GM23338 (cell line): ENCODE measurements around the gene RELN.

Source experiments
- CREB1 ChIP-seq: fragments of 250-450 bp; sonication (Bioruptor Pico); IDR thresholded peaks from 2 replicates; pipeline ENCODE4 v1.5.0; 2020; ENCODE audit warnings: low read depth, mild to moderate bottlenecking, moderate library complexity
- CTCF ChIP-seq, 2 experiments: fragments of 200-600 bp in 1 of 2; sonication (generic) in 1 of 2; conservative IDR thresholded peaks; 2 replicates each; pipeline versions ENCODE4 v1.5.1 to v1.6.1; 2016 to 2017; ENCODE audit warnings: antibody characterized with exemption in 2 of 2, low read depth in 2 of 2, mild to moderate bottlenecking in 2 of 2, moderate library complexity in 1 of 2
- EZH2 ChIP-seq: fragments of 200-600 bp; sonication (generic); IDR thresholded peaks from one replicate; pipeline ENCODE4 v1.8.0; 2017; ENCODE audit warnings: antibody characterized with exemption, mild to moderate bottlenecking, low read depth; ENCODE audit not compliant: unreplicated experiment
- POLR2AphosphoS5 ChIP-seq: IDR thresholded peaks from 2 replicates; pipeline ENCODE4 v1.6.1; 2016; ENCODE audit warnings: antibody characterized with exemption, low read depth
- REST ChIP-seq: IDR thresholded peaks from one replicate; pipeline ENCODE4 v1.6.1; 2018; ENCODE audit warnings: antibody characterized with exemption; ENCODE audit not compliant: unreplicated experiment
- STAT1 ChIP-seq: IDR thresholded peaks from one replicate; pipeline ENCODE4 v1.6.1; 2016; ENCODE audit warnings: antibody characterized with exemption; ENCODE audit not compliant: unreplicated experiment
- ZNF114 ChIP-seq: fragments of 250-450 bp; sonication (Bioruptor Pico); IDR thresholded peaks from 2 replicates; pipeline ENCODE4 v1.5.0; 2020; ENCODE audit warnings: mild to moderate bottlenecking, moderate library complexity

GRCh38 chr7:103888603-103889153 lies 100.8 kb downstream of the RELN start:
- TF ChIP-seq REST: no peak
- no peak for TF ChIP-seq CTCF (conservative IDR thresholded peaks at IDR 0.05; ENCODE audit: low read depth in 2 of 2)
- no peak for TF ChIP-seq CREB1 (CRISPR knock-in tag)
- TF ChIP-seq STAT1: no peak
- TF ChIP-seq POLR2AphosphoS5: no peak
- TF ChIP-seq ZNF114 (CRISPR knock-in tag): no peak
- no peak for TF ChIP-seq EZH2
